Skeletal muscle tissue (tissue), 5 donors: ENCODE results near the gene DMD. TPM values are rescaled to one million over a fixed set of nuclear protein-coding genes. Genes with fewer than 3 reads are reported as not detected.

Source experiments
- H3K27ac ChIP-seq: one replicate; pipeline ENCODE4 v1.7.0; 2013; ENCODE audit warnings: mild to moderate bottlenecking, low read depth, low read length, inconsistent platforms
- H3K27me3 ChIP-seq, 3 donors: one replicate each; pipeline ENCODE4 v1.7.0; 2013; ENCODE audit warnings: low read length in 3 of 3; ENCODE audit not compliant: control insufficient read depth in 3 of 3, insufficient read depth in 3 of 3
- H3K36me3 ChIP-seq, 3 donors: one replicate each; pipeline ENCODE4 v1.7.0; 2013; ENCODE audit warnings: low read length in 3 of 3; ENCODE audit not compliant: control insufficient read depth in 3 of 3, insufficient read depth in 3 of 3
- H3K4me1 ChIP-seq, 3 donors: one replicate each; pipeline ENCODE4 v1.7.0; 2013; ENCODE audit warnings: low read length in 3 of 3, mild to moderate bottlenecking in 3 of 3; ENCODE audit not compliant: control insufficient read depth in 3 of 3, insufficient read depth in 3 of 3
- H3K4me3 ChIP-seq, 3 donors: one replicate each; pipeline ENCODE4 v1.7.0; 2013; ENCODE audit warnings: low read length in 3 of 3
- H3K9ac ChIP-seq, 3 donors: one replicate each; pipeline ENCODE4 v1.7.0; 2013; ENCODE audit warnings: low read length in 3 of 3, mild to moderate bottlenecking in 3 of 3, moderate library complexity in 2 of 3, low read depth in 1 of 3
- H3K9me3 ChIP-seq, 3 donors: one replicate each; pipeline ENCODE4 v1.7.0; 2013; ENCODE audit warnings: low read length in 3 of 3; ENCODE audit not compliant: control insufficient read depth in 3 of 3
- small RNA-seq: library from RNA; depleted of rRNA; stranded (forward); fragments of <200 nt; gene quantifications from one replicate; pipeline ENCODE3, GENCODE V24; 2014
- total RNA-seq: library from RNA; depleted of rRNA; stranded (reverse); fragments of >200 nt; gene quantifications from one replicate; pipeline ENCODE4 v1.2.3, GENCODE V29; 2014
- donor health status: Osteomylitis.

DMD gene
- total RNA-seq, 1 donor from 2014 or later, result 190 TPM

DNA sequence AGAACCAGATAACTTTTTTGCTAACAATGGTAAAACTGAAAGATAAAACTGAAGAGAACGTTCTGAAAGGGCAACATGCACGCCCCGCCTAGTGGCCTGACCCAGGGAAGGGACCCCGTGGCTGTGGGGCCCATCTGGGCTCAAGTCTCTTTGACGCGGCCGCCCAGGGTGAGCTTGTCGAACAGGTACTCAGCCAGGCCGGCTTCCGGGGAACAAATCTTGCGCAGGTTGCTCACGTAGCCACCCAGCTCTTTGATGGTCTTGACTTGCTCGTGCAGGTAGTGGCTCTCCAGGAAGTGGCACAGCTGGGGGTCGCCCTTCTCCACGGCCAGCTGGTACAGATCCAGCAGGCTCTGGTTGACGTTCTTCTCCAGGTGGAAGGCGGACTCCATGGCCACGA is 2140.1 kb downstream of the DMD start:
- Histone ChIP-seq H3K9me3 (no peaks in the 10 kb centered on the region), H3K27ac (no peak overlapping the region), H3K4me1 (no peaks in the 10 kb centered on the region), H3K36me3 (no peaks in the 10 kb centered on the region), H3K27me3 (no peaks in the 10 kb centered on the region), H3K9ac (no peak overlapping the region), H3K4me3 (no peak overlapping the region)

DNA sequence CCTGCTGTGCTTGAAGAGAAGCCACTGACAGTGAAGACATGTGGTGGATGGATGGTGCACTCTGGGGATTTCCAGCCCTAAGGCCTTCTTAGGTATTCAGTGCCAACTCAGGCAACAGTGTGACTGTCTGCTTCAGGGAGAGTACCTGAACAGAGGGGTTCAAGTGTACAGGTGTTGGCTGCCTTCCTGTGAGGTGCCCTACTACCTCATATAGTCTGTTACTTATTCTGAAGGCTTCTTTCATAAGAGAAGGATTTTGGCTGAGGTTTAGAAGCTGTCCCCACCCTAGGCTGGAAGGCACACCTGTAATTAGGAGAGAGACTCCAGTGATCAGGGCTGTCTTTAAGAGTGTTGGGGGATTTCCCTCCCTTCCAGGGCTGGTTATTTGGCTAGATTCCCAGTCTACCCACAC is 2141.3 kb downstream of the DMD start:
- no peaks in the 10 kb centered on the region for H3K27me3 ChIP-seq
- no peak overlapping the region for H3K27ac ChIP-seq

More for the DNA sequence above, 2141.3 kb downstream of the DMD start:
- Histone ChIP-seq H3K36me3 (no peaks in the 10 kb centered on the region), H3K9ac (no peak overlapping the region), H3K9me3 (no peaks in the 10 kb centered on the region), H3K4me1 (no peaks in the 10 kb centered on the region), H3K4me3 (no peak overlapping the region)

Small RNAs within 50 kb of the gene (small RNA-seq; reads per million reads assigned to genes)
- gene MIR3915 (not detected), gene MIR548F5 (not detected), gene RNA5SP501 (not detected), gene RNU6-894P (not detected)
